Measurements from ENCODE around the gene KRTAP19-3. TPM values are rescaled to one million over a fixed set of nuclear protein-coding genes. Genes with fewer than 3 reads are reported as not detected.

Gene KRTAP19-3
- total and polyA plus RNA-seq, 4 experiments from 2014 or later: not detected

DNA sequence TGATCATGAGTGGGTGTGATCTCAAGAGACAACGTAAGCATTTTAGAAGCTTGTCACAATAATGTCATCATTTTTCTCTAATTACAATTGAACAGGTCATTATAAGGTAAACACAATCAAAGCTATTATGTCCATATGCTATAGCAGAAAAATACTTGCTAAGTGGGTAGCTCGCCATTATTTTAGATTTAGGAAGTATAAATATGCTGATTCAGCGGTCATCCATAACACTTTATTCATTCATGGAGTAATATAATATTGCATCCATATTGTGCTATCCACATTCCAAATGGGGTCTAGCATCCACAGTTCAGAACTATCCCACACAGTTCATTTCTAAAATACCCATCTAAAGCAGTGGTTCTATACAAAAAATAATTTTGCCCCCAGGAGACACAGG is 43.3 kb downstream of the KRTAP19-3 start:
- Histone ChIP-seq H3K4me1 (ENCODE audit: insufficient read depth, low read length) (no peaks in the 10 kb centered on the region), H3K27me3 (ENCODE audit: insufficient read depth, low read length) (no peaks in the 10 kb centered on the region), H3K9me3 (ENCODE audit: control insufficient read depth in 1 of 2, low read length in 2 of 2) (no peaks in the 10 kb centered on the region), H3K36me3 (ENCODE audit: insufficient read depth, low read length) (no peaks in the 10 kb centered on the region), H3K27ac (ENCODE audit: low read depth, low read length) (no peak overlapping the region), H3K4me3 (ENCODE audit: low read length in 2 of 2) (no peak overlapping the region)
- H3K4me3 Mint-ChIP-seq: no peak overlapping the region
- H3K27me3 Mint-ChIP-seq: no peaks in the 10 kb centered on the region
- ChIA-PET POLR2A (ENCODE audit: partially characterized antibody) (no interaction called here), CTCF (ENCODE audit: partially characterized antibody) (no interaction called here)
- H3K9me3 Mint-ChIP-seq: peaks cover 0 to 2% (median 0%) of the 10 kb centered on the region in 8 donors
- peaks cover 0 to 4% (median under 1%) of the 10 kb centered on the region in 4 donors for H3K4me1 Mint-ChIP-seq
- no peaks in the 10 kb centered on the region for H3K36me3 Mint-ChIP-seq
- intact Hi-C loops (cut with micrococcal nuclease): no loop called here
- no peak overlapping the region for H3K27ac Mint-ChIP-seq
- DNase-seq: no peak

DNA sequence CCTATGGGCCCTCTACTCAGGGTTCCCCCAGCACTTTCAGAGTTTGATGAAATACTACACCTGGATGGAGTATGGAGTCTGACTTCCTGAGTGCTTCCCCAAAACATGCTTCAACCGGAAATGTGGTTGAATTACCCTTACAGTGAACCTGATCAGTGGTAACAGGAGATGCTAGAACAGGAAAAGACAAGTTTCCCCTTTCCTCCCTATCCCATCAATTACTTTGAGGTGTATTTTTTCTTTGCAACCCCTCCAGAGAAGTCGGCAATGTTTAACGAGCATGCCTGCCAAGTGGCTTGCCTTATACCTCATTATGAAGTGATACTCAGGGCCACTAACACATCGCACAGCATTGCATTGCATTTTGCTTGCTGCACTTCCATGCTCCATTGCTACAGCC is 44.8 kb downstream of the KRTAP19-3 start:
- intact Hi-C loops (cut with micrococcal nuclease): no loop called here
- no peaks in the 10 kb centered on the region for H3K4me1 ChIP-seq (ENCODE audit: insufficient read depth, low read length)

DNA sequence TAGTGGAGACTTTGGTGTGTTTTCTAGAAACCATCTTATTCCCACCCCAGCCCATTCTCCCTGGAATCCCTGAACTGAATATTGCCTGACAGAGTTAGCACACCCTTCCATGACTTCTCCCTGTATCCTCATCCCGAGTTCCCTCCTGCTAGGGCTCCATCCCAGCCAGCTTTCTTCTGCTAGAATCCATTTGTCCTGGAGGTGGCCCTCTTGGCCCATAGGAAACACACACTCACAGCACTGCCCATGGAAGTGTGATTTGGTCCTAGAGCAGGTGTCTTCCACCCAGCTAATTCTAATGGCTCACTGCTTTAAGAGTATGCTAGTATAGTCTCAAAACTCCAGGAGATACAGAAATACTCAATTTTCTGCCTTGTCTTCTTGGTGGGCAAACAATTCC is 47.6 kb downstream of the KRTAP19-3 start:
- ChIA-PET POLR2A (ENCODE audit: partially characterized antibody) (no interaction called here), CTCF (ENCODE audit: partially characterized antibody) (no interaction called here)
- peaks cover 0 to 2% of the 10 kb centered on the region in 2 donors for H3K27me3 Mint-ChIP-seq
- peaks cover 0 to 4% (median under 1%) of the 10 kb centered on the region in 4 donors for H3K4me1 Mint-ChIP-seq
- no peaks in the 10 kb centered on the region for H3K9me3 ChIP-seq (ENCODE audit: control insufficient read depth in 1 of 2, low read length in 2 of 2)
- no peak overlapping the region for H3K4me3 Mint-ChIP-seq
- no peaks in the 10 kb centered on the region for H3K36me3 Mint-ChIP-seq
- H3K27ac Mint-ChIP-seq: no peak overlapping the region
- no peaks in the 10 kb centered on the region for H3K36me3 ChIP-seq (ENCODE audit: insufficient read depth, low read length)
- H3K4me3 ChIP-seq (ENCODE audit: low read length in 2 of 2): no peak overlapping the region
- intact Hi-C loops (cut with micrococcal nuclease): no loop called here
- no peaks in the 10 kb centered on the region for H3K4me1 ChIP-seq (ENCODE audit: insufficient read depth, low read length)
- H3K27ac ChIP-seq (ENCODE audit: low read depth, low read length): no peak overlapping the region
- no peaks in the 10 kb centered on the region for H3K27me3 ChIP-seq (ENCODE audit: insufficient read depth, low read length)
- no peak for DNase-seq
- H3K9me3 Mint-ChIP-seq: peaks cover 0 to 2% (median 0%) of the 10 kb centered on the region in 8 donors

More for the DNA sequence above, 44.8 kb downstream of the KRTAP19-3 start:
- Mint-ChIP-seq H3K36me3 (no peaks in the 10 kb centered on the region), H3K27ac (no peak overlapping the region), H3K4me1 (peaks cover 0 to 4% (median under 1%) of the 10 kb centered on the region in 4 donors), H3K27me3 (no peaks in the 10 kb centered on the region), H3K4me3 (no peak overlapping the region), H3K9me3 (peaks cover 0 to 2% (median 0%) of the 10 kb centered on the region in 8 donors)
- POLR2A ChIA-PET (ENCODE audit: partially characterized antibody): no interaction called here
- CTCF ChIA-PET (ENCODE audit: partially characterized antibody): no interaction called here
- no peak for DNase-seq
- H3K36me3 ChIP-seq (ENCODE audit: insufficient read depth, low read length): no peaks in the 10 kb centered on the region
- H3K4me3 ChIP-seq (ENCODE audit: low read length in 2 of 2): no peak overlapping the region
- H3K27ac ChIP-seq (ENCODE audit: low read depth, low read length): no peak overlapping the region
- no peaks in the 10 kb centered on the region for H3K9me3 ChIP-seq (ENCODE audit: control insufficient read depth in 1 of 2, low read length in 2 of 2)
- no peaks in the 10 kb centered on the region for H3K27me3 ChIP-seq (ENCODE audit: insufficient read depth, low read length)

DNA sequence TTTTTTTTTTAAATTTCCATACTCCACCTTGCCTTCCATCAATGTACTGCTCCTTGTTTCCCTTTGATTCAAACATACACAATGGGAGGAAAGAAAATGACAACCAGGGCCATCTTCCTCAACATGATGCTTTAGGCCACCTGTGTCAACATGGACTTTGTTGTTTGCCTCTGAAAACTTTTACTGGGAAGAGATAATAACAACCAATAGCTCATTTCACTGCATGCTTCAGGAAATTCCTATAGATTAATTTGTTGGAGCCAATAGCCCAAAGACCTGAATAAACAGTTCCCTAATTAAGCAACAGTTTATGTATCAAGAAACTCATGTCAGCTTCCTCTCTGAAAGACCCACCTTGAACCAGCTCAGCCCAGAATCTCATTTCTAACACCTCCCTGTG is 48.6 kb downstream of the KRTAP19-3 start:
- Mint-ChIP-seq H3K4me3 (no peak overlapping the region), H3K27ac (no peak overlapping the region), H3K9me3 (peaks cover 0 to 2% (median 0%) of the 10 kb centered on the region in 8 donors), H3K4me1 (peaks cover 0 to 4% (median under 1%) of the 10 kb centered on the region in 4 donors), H3K36me3 (no peaks in the 10 kb centered on the region), H3K27me3 (peaks cover 0 to 2% of the 10 kb centered on the region in 2 donors)
- intact Hi-C loops (cut with micrococcal nuclease): no loop called here
- no peaks in the 10 kb centered on the region for H3K4me1 ChIP-seq (ENCODE audit: insufficient read depth, low read length)
- H3K9me3 ChIP-seq (ENCODE audit: control insufficient read depth in 1 of 2, low read length in 2 of 2): no peaks in the 10 kb centered on the region
- H3K36me3 ChIP-seq (ENCODE audit: insufficient read depth, low read length): no peaks in the 10 kb centered on the region
- ChIA-PET CTCF (ENCODE audit: partially characterized antibody) (no interaction called here), POLR2A (ENCODE audit: partially characterized antibody) (no interaction called here)
- no peak for DNase-seq
- H3K27me3 ChIP-seq (ENCODE audit: insufficient read depth, low read length): no peaks in the 10 kb centered on the region
- no peak overlapping the region for H3K4me3 ChIP-seq (ENCODE audit: low read length in 2 of 2)
- H3K27ac ChIP-seq (ENCODE audit: low read depth, low read length): no peak overlapping the region

Other genes starting within 250 kb of the KRTAP19-3 start
- gene KRTAP24-1, start 209.1 kb downstream of the KRTAP19-3 start, total RNA-seq: not detected
- not detected for gene KRTAP24-1, start 209.1 kb downstream of the KRTAP19-3 start, polyA plus RNA-seq
- not detected for gene KRTAP25-1, start 202.5 kb downstream of the KRTAP19-3 start, total RNA-seq
- gene KRTAP25-1, start 202.5 kb downstream of the KRTAP19-3 start, polyA plus RNA-seq: not detected
- gene KRTAP26-1, start 171.7 kb downstream of the KRTAP19-3 start, total RNA-seq: not detected
- gene KRTAP26-1, start 171.7 kb downstream of the KRTAP19-3 start, polyA plus RNA-seq: not detected
- not detected for gene KRTAP27-1, start 154.3 kb downstream of the KRTAP19-3 start, total RNA-seq
- not detected for gene KRTAP27-1, start 154.3 kb downstream of the KRTAP19-3 start, polyA plus RNA-seq
- gene KRTAP23-1, start 143.4 kb downstream of the KRTAP19-3 start, total RNA-seq: not detected
- gene KRTAP23-1, start 143.4 kb downstream of the KRTAP19-3 start, polyA plus RNA-seq: not detected
- gene KRTAP13-2, start 119.7 kb downstream of the KRTAP19-3 start, total RNA-seq: not detected
- not detected for gene KRTAP13-2, start 119.7 kb downstream of the KRTAP19-3 start, polyA plus RNA-seq
- not detected for gene KRTAP13-1, start 96.0 kb downstream of the KRTAP19-3 start, total RNA-seq
- gene KRTAP13-1, start 96.0 kb downstream of the KRTAP19-3 start, polyA plus RNA-seq: not detected
- not detected for gene KRTAP13-3, start 66.1 kb downstream of the KRTAP19-3 start, total RNA-seq
- gene KRTAP13-3, start 66.1 kb downstream of the KRTAP19-3 start, polyA plus RNA-seq: not detected
- gene KRTAP13-4, start 61.8 kb downstream of the KRTAP19-3 start, total RNA-seq: not detected
- gene KRTAP13-4, start 61.8 kb downstream of the KRTAP19-3 start, polyA plus RNA-seq: not detected
- not detected for gene KRTAP15-1, start 51.7 kb downstream of the KRTAP19-3 start, total RNA-seq
- gene KRTAP15-1, start 51.7 kb downstream of the KRTAP19-3 start, polyA plus RNA-seq: not detected
- not detected for gene KRTAP19-1, start 11.6 kb downstream of the KRTAP19-3 start, total RNA-seq
- gene KRTAP19-1, start 11.6 kb downstream of the KRTAP19-3 start, polyA plus RNA-seq: not detected
- not detected for gene KRTAP19-2, start 4.6 kb downstream of the KRTAP19-3 start, total RNA-seq
- not detected for gene KRTAP19-2, start 4.6 kb downstream of the KRTAP19-3 start, polyA plus RNA-seq
- gene KRTAP19-4, start 5.2 kb upstream of the KRTAP19-3 start, total RNA-seq: not detected
- gene KRTAP19-4, start 5.2 kb upstream of the KRTAP19-3 start, polyA plus RNA-seq: not detected
- not detected for gene KRTAP19-5, start 10.1 kb upstream of the KRTAP19-3 start, total RNA-seq
- not detected for gene KRTAP19-5, start 10.1 kb upstream of the KRTAP19-3 start, polyA plus RNA-seq
- not detected for gene KRTAP19-6, start 49.9 kb upstream of the KRTAP19-3 start, total RNA-seq
- gene KRTAP19-6, start 49.9 kb upstream of the KRTAP19-3 start, polyA plus RNA-seq: not detected
- not detected for gene KRTAP19-7, start 69.3 kb upstream of the KRTAP19-3 start, total RNA-seq
- not detected for gene KRTAP19-7, start 69.3 kb upstream of the KRTAP19-3 start, polyA plus RNA-seq
- not detected for gene KRTAP22-2, start 98.4 kb upstream of the KRTAP19-3 start, total RNA-seq
- gene KRTAP22-2, start 98.4 kb upstream of the KRTAP19-3 start, polyA plus RNA-seq: not detected
- gene KRTAP6-3, start 100.4 kb upstream of the KRTAP19-3 start, total RNA-seq: not detected
- not detected for gene KRTAP6-3, start 100.4 kb upstream of the KRTAP19-3 start, polyA plus RNA-seq
- not detected for gene KRTAP6-2, start 106.9 kb upstream of the KRTAP19-3 start, total RNA-seq
- gene KRTAP6-2, start 106.9 kb upstream of the KRTAP19-3 start, polyA plus RNA-seq: not detected
- gene KRTAP22-1, start 109.1 kb upstream of the KRTAP19-3 start, total RNA-seq: not detected
- not detected for gene KRTAP22-1, start 109.1 kb upstream of the KRTAP19-3 start, polyA plus RNA-seq
- gene KRTAP6-1, start 121.9 kb upstream of the KRTAP19-3 start, total RNA-seq: not detected
- gene KRTAP6-1, start 121.9 kb upstream of the KRTAP19-3 start, polyA plus RNA-seq: not detected
- gene KRTAP20-1, start 124.4 kb upstream of the KRTAP19-3 start, total RNA-seq: not detected
- gene KRTAP20-1, start 124.4 kb upstream of the KRTAP19-3 start, polyA plus RNA-seq: not detected
- gene KRTAP20-4, start 128.6 kb upstream of the KRTAP19-3 start, total RNA-seq: not detected
- not detected for gene KRTAP20-4, start 128.6 kb upstream of the KRTAP19-3 start, polyA plus RNA-seq
- not detected for gene KRTAP20-2, start 143.2 kb upstream of the KRTAP19-3 start, total RNA-seq
- gene KRTAP20-2, start 143.2 kb upstream of the KRTAP19-3 start, polyA plus RNA-seq: not detected
- gene KRTAP20-3, start 150.9 kb upstream of the KRTAP19-3 start, total RNA-seq: not detected
- gene KRTAP20-3, start 150.9 kb upstream of the KRTAP19-3 start, polyA plus RNA-seq: not detected
- not detected for gene KRTAP21-3, start 226.8 kb upstream of the KRTAP19-3 start, total RNA-seq
- not detected for gene KRTAP21-3, start 226.8 kb upstream of the KRTAP19-3 start, polyA plus RNA-seq